GM12801 (cell line): ENCODE data around the gene NKPD1.

Experiments
- TF ChIP-seq, protein P1 (sequence below): IDR thresholded peaks from one replicate; pipeline ENCODE4 v1.5.1; 2011; ENCODE audit warnings: control low read depth; ENCODE audit not compliant: insufficient read length; ENCODE audit errors: extremely low read depth

The NKPD1 gene

DNA sequence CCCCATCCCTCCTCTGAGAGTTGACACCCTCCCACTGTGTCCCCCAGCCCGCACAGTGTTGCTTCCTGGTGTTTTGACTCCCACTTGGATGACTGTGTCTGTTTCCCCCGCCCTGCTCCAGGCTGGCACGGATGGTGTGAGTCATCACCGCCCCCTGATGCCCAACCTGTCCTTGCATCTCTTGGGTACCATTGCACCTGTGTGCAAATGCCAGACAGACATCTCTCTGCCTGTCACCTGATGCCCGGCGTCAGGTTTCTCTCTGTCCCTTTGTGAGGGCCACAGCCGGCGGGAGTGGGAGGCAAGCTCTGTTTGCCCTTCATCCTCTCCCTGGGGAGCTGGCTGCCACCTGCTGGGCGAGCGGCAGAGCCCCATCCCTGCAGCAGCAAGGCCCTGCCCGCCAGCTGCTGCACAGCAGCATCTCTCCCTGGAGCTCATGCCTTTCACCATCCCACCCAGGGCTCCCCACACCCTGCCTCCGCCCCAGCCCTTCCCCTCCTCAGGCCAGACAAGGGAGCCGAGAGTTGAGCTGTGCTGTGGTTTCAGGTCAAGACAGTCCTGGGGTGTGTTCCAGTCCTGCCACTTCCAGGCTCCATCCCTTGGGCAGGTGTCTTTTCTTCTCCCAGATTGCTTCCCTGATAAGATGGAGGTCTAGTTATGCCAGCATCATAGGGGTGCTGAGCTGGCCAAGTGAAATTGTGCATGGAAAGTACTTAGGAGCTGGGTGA is 29.7 kb downstream of the NKPD1 start:
- TF ChIP-seq, protein P1, sequence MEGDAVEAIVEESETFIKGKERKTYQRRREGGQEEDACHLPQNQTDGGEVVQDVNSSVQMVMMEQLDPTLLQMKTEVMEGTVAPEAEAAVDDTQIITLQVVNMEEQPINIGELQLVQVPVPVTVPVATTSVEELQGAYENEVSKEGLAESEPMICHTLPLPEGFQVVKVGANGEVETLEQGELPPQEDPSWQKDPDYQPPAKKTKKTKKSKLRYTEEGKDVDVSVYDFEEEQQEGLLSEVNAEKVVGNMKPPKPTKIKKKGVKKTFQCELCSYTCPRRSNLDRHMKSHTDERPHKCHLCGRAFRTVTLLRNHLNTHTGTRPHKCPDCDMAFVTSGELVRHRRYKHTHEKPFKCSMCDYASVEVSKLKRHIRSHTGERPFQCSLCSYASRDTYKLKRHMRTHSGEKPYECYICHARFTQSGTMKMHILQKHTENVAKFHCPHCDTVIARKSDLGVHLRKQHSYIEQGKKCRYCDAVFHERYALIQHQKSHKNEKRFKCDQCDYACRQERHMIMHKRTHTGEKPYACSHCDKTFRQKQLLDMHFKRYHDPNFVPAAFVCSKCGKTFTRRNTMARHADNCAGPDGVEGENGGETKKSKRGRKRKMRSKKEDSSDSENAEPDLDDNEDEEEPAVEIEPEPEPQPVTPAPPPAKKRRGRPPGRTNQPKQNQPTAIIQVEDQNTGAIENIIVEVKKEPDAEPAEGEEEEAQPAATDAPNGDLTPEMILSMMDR: no peak

DNA sequence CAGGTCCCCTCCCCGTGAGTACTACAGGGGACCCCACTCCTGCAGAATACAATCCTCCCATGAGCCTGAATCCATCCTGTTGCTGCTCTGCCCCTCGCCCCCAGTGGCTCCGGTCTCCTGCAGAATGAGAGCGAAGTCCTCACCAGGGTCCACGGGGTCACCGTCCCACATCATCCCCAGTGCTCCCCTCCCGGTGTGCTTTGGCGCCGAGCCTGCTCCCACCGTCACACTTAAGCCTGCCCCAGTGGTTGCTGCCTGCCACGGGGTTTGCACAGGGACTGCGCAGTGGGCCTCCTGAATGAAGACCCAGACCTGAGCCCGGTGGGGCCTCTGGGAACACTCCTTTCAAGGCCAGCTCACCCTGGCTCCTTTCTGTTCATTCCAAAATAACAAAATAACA is 30.5 kb downstream of the NKPD1 start:
- TF ChIP-seq, protein P1: no peak

DNA sequence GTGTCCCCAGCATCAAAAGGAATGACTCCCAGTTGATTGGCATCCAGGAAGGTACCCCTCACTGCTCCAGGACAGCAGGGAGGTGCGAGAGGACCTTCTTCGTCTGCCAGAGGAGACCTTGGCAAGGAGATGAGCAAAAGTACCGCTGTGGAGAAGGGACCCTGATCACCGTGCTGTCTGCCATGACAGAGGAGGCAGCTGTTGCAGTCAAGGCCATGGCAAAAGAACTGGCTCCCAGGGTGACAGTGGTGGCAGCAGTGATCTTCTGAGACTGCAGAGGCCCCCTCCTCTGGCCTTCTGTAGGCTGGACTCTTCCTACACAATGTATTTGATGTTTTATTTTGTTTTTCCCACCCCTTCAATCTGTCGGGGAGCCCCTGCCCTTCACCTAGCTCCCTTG is 32.0 kb downstream of the NKPD1 start:
- TF ChIP-seq, protein P1: no peak

DNA sequence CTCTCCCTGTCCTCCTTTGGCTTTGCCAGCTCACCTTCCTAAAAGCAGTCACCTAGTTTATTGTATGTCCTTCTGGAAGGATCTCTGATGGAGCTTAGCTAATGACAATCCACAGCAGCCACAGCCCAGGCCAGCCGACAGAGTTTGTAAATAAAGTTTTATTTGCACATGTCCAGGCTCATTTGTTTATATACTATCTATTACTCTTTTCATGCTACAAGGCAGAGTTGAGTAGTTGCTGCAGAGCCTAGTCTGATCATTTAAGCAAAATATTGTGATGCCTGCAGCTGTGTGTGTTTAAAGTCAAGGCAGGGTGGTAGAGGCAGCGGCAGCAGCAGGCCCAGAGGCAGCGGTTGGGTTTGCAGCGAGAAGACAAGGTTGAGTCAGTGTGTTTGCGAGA is 32.6 kb downstream of the NKPD1 start:
- TF ChIP-seq, protein P1: no peak

DNA sequence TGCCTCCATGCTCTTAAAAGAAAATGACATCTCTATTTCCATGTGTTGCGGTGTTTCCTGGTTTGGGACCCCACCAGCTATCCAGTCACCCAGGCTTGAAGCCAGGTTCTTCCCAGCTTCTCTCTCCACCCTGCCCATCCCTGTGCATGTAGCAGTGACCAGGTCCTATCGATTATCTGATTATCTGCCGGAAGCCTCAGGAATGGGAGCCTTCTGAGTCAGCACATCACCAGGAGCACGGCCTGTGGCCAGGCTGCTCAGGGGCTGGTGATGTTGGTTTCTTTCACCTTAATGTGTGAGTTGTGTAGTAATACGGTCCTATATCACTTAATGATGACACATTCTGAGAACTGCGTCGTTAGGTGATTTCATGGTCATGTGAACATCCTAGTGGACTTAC is 34.1 kb downstream of the NKPD1 start:
- TF ChIP-seq, protein P1: no peak

DNA sequence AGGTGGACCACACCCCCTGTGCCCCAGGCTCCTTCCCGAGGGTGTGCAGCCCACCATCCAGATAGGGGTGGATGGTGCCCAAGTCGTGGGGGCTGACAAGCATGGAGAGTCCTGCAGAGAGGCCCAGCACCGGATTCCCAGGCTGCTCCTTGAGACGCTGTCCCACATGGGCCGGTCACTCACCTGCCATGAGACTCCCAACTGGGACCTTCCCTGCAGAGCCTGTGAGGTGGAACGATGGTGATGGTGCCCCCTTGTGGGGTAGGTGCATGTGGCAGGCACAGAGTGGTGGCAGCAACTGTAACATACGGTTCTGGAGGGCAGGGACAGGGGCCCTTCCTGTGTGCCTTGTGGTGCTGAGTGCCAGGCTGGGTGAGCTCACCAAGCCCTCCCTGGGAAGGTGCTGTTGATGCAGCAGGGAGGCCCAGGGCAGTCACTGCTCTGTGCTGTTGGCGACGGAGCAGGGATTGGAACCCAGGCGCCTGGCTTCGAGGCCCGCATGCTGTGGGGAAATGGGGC is 34.7 kb downstream of the NKPD1 start:
- TF ChIP-seq, protein P1: no peak

DNA sequence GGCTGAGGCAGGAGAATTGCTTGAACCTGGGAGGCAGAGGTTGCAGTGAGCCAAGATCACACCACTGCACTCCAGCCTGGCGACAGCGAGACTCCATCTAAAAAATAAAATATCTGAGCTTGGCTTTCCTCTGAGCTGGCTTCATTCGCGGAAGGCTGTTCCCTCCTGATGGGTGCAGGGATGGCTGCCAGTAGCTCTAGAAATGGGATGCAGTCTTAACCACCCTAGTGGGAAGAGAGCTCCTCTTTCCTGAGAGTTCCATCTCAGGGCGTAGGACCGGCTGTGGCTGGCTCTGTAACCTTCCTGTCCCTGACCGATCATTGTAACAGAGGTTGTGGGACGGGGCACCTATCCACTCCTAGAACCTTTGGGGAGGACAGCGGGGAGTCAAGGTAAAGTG is 35.4 kb downstream of the NKPD1 start:
- TF ChIP-seq, protein P1: no peak
